ENCODE results near the gene WDR13.

DNA sequence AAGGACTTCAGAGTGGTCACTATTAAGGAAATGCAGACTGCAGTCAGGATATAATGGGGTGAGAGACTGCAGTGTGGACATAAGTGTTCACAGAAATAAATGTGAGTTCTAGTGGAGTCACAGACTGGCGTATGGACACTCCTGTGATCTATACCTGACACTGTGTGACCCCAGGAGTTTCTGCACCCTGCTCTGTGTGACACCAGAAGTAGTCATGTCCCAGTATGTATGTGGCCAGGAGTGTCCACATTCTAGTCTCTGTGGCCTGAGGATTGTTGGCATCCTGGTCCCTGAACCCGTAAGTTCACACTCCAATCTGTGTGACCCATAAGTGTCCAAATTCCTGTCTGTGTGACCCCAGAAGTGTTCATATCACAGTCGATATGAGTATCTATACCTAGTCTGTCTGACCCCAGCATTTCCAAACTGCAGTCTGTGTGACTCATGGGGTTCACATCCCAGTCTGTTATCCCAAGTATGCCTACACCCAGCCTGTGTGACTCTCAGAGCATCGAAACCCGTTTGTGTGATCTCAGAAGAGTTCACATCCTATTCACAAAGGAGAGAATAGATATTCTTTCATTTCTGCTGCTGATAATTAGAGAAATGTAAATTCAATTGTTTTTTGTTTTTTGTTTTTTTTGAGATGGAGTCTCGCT lies 16.3 kb downstream of the WDR13 start:
- TF ChIP-seq, protein P1, sequence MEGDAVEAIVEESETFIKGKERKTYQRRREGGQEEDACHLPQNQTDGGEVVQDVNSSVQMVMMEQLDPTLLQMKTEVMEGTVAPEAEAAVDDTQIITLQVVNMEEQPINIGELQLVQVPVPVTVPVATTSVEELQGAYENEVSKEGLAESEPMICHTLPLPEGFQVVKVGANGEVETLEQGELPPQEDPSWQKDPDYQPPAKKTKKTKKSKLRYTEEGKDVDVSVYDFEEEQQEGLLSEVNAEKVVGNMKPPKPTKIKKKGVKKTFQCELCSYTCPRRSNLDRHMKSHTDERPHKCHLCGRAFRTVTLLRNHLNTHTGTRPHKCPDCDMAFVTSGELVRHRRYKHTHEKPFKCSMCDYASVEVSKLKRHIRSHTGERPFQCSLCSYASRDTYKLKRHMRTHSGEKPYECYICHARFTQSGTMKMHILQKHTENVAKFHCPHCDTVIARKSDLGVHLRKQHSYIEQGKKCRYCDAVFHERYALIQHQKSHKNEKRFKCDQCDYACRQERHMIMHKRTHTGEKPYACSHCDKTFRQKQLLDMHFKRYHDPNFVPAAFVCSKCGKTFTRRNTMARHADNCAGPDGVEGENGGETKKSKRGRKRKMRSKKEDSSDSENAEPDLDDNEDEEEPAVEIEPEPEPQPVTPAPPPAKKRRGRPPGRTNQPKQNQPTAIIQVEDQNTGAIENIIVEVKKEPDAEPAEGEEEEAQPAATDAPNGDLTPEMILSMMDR (IDR thresholded peaks at IDR 0.05), result no peak
- TF ChIP-seq POLR2A (IDR thresholded peaks at IDR 0.05), result no peak
